ENCODE data around the gene MSI1.

The MSI1 gene

GRCh38 chr12:120366341-120366705, 2.6 kb downstream of the MSI1 start:
- H3K4me3 ChIP-seq (ENCODE audit: low read depth, low read length) = no peak overlapping the region
- TF ChIP-seq CTCF (IDR thresholded peaks at IDR 0.05; ENCODE audit: low read depth, low read length, missing control alignments) = no peak
- no peak for DNase-seq (ENCODE audit: low read depth)
- in situ Hi-C loops (cut with HindIII; ENCODE audit: low sequenced_read_pairs) = no loop called here

GRCh38 chr12:120365675-120366340, 3.2 kb downstream of the MSI1 start:
- DNase-seq (ENCODE audit: low read depth) = no peak
- in situ Hi-C loops (cut with HindIII; ENCODE audit: low sequenced_read_pairs) = no loop called here
- H3K4me3 ChIP-seq (ENCODE audit: low read depth, low read length) = no peak overlapping the region
- TF ChIP-seq CTCF (IDR thresholded peaks at IDR 0.05; ENCODE audit: low read depth, low read length, missing control alignments) = no peak

DNA sequence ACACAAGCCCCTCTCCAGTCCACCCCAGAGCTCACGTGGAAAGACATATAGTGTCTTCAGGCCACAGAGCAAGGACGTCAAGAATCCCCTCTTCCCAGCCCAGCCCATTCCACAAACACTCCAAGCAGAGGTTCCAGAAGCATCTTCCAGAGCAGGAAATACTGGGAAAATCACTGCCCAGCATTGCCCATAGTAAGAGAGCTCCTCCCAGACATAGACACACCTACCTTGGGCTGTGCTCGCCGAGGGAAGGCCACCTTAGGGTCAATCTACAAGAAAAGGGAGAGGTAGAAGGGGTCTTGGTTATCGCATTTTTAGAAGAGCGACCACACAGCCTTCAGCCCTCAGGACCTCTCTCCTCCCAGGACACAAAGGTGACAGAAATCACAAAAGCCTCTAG, 4.5 kb downstream of the MSI1 start:
- TF ChIP-seq CTCF (IDR thresholded peaks at IDR 0.05; ENCODE audit: low read depth, low read length, missing control alignments) = no peak
- in situ Hi-C loops (cut with HindIII; ENCODE audit: low sequenced_read_pairs) = no loop called here
- no peak for DNase-seq (ENCODE audit: low read depth)
- H3K4me3 ChIP-seq (ENCODE audit: low read depth, low read length) = no peak overlapping the region

DNA sequence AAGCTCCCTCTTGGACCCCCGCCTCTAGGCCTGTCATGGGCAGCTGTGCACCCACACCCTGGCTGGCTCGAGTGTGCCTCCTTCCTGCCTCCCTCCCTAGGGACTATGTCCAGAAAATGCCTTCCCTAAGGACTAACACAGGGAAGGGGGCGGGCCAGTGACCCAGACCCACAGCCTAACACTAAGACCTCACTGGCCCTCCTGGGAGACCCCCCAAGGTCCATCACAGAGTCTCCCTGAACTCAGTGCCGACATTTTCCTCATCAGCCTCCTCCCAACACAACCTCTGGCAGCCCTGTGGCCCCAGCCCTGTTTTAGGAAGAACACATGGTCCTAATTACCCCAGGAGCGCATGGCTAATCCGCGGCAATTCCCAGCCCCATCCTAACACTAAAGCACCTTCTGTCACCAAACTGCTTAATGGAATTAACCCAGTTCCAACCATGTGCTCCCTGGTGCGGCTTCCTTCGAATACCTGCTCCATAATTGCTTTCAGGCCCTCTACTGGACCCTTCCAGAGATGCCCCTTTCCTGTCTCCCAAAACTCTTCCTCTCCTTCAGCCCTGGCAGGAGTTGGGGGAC, 5.6 kb downstream of the MSI1 start:
- in situ Hi-C loops (cut with HindIII; ENCODE audit: low sequenced_read_pairs) = no loop called here
- no peak overlapping the region for H3K4me3 ChIP-seq (ENCODE audit: low read depth, low read length)
- TF ChIP-seq CTCF (IDR thresholded peaks at IDR 0.05; ENCODE audit: low read depth, low read length, missing control alignments) = no peak
- no peak for DNase-seq (ENCODE audit: low read depth)

- H3K4me3 ChIP-seq (ENCODE audit: low read depth, low read length) = no peak overlapping the region
- in situ Hi-C loops (cut with HindIII; ENCODE audit: low sequenced_read_pairs) = no loop called here
- no peak for TF ChIP-seq CTCF (IDR thresholded peaks at IDR 0.05; ENCODE audit: low read depth, low read length, missing control alignments)
- DNase-seq (ENCODE audit: low read depth) = no peak
Measured at GRCh38 chr12:120362516-120363273, 6.3 kb downstream of the MSI1 start.

GRCh38 chr12:120361506-120362208, 7.3 kb downstream of the MSI1 start:
- H3K4me3 ChIP-seq (ENCODE audit: low read depth, low read length) = peak overlapping the region; percentile 28
- peak; percentile 68 for DNase-seq (ENCODE audit: low read depth)
- TF ChIP-seq CTCF (IDR thresholded peaks at IDR 0.05; ENCODE audit: low read depth, low read length, missing control alignments) = no peak
- in situ Hi-C loops (cut with HindIII; ENCODE audit: low sequenced_read_pairs) = no loop called here
